UCSD-AML1 (cell line): ENCODE measurements around the gene PACSIN1.
"Not testable (repeated sequence)": the region's sequence is repeated elsewhere in the genome, so short reads cannot be mapped to it uniquely, and the experiment has no call there.

ENCODE experiments used
- DNase-seq: peaks from one replicate; lab custom pipeline; 2025; ENCODE audit not compliant: unreplicated experiment; lab: John Stamatoyannopoulos, UW

The PACSIN1 gene

DNA sequence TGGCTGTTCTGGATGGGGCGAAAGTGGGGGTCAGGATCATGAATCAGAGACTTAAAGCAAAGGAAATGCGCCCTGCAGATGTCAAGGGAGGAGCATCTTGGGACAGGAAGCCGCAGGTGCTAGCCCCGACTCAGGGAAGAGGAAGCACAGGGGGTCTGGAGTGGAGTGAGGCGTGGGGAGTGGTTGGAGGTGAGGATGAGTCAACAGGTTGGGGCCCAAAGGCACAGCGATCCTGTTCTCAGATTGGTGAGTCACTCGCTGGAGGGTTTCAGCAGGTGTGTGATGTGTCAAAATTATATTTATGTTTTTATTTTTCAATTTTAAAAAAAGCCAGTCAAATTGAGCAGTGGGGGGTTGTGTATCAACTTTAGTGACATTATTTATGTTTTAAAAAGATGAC lies 19.0 kb downstream of the PACSIN1 start:
- DNase-seq, result no peak

DNA sequence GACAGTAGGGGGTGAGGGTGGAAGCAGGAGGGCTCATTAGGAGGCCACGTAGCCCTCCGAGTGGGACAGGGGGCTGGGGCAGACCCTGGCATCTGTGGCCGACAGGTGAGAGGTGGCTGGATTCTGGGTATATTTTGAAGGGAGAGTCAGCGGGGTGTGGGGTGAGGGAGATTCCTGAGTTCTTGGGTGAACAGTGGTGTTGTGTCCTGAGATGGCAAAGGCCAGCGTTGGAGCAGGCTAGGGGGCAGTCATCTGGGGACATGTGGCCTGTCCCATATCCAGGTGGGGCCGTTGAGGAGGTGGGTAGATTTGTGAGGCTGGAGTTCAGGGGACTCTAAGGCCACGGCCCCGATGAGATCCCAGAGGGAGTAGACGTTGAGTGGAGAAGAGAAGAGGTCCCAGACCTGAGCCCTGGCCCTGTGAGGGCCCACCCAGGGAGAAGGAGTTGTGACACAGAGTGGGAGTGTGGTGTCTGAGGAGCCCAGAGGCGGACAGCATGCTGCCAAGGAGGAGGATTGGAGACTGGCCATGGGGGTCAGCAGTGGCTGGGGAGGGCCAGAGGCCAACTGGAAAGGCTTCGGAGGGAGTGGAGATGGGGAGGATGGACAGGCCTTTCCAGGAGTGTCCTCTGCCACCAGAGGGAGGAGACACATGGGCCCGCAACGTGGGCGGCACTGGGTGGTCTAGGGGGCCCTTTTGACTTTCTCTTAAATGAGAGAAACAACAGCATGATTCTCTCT lies 19.6 kb downstream of the PACSIN1 start:
- DNase-seq, result no peak

DNA sequence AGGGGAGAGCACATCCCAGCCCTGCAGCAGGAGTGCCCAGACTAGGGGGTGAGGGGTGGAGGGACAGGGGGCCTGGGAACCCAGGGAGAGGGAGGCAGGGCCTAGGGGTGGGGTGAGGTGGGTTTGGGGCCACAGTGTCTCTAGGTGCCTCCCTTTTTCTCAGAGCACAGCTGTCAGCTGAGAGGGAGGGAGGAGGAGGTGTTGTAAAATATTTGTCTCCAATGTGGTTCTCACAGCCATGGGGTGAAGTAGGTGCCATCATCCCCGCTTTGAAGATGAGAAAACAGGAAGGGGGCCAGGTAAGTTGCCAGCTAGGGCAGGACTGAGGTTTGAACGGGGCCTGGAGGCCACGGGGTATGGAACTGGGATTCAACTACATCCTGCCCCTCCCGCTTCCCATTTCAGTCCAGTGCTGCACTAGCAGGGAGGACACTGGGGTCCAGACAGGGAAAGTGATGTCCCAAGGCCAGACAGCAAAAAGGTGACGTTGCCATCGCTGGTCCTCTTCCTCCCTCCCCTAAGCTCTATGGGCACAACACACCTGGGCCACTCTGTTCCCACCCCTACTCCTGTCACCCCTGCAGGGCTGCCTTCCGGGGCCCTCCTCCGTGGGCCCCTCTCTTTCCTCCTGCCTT lies 20.3 kb downstream of the PACSIN1 start:
- no peak for DNase-seq

DNA sequence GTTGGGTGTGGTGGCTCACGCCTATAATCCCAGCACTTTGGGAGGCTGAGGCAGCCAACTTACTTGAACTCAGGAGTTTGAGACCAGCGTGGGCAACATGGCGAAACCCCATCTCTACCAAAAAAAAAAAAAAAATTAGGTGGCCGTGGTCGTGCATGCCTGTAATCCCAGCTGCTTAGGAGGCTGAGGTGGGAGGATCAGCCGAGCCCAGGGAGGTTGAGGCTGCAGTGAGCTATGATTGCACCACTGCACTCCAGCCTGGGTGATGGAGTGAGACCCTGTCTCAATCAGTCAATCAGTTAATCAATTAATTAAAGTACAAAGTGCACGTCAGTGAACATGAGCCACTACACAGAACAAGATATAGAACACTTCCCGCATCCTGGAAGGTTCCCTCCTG lies 21.0 kb downstream of the PACSIN1 start:
- not testable (repeated sequence) for DNase-seq

DNA sequence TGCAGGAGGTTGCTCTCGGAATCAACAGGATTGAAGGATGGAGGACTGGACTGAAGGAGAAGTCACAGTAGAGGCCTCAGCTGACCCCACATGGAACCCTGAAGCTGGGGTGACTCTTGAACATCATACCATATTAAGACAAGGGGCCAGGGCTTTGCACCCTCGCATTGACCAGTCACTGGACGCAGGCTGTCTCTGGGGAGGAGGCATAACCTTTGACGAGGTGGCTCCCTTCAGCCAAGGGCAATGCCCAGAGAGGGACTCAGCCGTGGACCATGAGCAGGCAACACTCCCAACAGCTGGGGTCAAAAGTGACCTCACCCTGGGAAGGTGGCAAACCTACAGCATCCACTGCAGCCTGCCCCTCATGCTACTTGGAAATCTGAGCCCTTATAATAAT lies 21.7 kb downstream of the PACSIN1 start:
- DNase-seq, result no peak

DNA sequence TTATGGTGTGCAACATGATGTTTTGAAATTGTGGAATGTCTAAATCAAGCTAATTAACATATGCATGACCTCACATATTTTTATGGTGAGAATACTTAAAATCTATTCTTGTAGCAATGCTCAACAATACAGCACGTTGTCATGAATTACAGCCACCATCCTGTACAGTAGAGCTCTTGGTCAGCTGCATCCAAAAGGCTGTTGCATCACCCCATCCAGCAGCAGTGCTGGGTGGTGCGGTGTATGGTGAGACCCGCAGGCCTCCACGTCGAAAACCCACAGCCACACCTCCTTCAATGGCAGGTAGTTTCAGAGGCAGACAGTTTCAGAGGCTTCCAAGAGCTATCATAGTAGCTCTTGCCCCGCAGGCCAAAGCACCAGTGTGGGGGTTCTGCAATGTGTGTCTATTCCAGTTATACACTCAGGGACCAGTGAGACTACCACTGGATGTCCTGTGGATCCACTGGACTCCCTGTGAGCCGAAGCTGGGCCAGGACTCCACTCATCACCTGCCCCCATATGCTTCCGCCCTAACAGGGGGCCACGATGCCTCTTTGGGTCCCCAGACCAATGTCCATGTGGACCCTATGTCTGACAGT lies 23.4 kb downstream of the PACSIN1 start:
- DNase-seq, result no peak

DNA sequence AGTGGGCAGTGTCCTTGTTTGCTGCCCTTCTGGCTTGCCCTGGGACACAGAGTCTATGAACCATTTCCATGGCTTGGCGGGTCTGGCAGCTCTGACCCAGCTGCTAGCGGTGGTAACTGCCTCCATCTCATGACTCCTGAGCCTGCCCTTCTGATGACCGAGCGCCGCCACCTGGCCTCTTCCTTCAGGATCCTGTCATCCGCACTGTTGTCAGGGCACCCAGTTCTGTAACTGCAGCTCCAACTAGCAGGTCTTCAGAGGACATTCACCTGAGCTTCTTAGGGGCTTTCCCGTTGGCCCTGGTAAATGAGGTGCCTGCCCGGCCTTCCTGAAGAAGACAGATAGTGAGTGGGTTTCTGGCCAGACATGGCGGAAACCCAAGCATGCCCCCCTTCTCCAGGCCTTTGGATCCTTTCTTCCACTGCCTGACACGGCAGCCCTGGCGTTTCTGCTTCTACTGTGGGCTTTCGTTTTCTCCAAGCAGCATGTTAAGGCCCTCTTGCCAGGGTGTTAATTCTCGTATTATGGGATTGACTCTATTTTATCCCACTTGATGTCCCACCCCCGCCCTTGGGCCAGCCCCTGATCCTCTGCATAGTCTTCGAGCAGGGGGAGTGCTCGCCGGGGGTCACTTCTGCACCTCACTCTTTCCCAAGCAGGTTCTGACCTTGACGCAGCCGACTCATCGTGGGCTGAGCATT lies 24.7 kb downstream of the PACSIN1 start:
- DNase-seq, result no peak

DNA sequence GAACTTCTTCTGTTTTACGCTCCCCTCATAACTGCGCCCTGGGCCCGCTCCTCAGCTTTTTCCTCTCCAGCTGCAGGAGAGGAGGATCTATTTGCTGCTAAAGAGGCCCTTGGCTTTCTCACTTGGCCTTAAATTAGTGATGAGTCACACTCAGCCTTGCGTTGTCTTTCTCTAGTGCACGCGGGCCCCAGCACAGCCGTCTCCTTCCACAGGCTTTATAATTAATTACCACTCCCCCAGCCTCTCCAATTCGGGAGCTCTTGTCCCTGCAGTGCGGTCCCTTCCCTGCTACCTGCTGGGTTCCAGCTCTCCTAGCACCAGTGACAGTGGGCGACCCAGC lies 25.2 kb downstream of the PACSIN1 start:
- DNase-seq, result no peak

DNA sequence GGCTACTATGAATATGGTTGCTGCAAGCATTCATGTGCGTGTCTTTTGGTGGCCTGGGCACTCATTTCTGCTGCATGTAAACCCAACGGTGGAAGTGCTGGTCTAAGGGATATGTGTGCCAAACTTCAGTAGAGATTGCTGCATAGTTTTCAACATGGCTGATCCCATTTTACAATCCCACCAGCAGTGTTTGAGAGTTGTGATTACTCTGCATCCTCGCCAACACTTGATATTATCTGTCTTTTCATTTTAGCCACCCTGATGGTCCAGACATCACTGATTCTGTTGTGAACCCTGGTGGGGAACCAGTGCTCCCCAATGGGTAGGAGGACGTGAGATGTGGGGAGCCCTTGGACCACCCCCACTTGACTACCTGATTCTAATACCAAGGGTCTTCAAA lies 27.5 kb downstream of the PACSIN1 start:
- no peak for DNase-seq

DNA sequence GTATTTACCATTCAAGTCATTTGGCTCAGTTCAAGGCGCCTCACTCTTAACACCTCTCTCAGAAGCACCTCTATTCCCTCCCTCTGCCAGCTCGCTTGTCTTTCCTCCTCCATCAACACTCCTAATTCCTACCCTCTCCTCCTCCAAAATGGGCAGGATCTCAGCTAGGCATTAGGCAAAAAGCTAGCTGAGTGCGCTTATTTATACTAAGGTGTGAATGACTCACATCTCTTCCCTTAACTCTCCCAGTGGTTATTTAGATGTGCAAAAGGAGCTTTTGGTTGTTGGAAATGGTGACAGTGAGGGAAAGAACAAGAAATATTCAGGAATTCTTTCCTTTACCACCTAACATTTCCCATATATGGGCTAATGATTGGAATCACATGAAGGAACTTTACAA lies 29.1 kb downstream of the PACSIN1 start:
- DNase-seq, result no peak

DNA sequence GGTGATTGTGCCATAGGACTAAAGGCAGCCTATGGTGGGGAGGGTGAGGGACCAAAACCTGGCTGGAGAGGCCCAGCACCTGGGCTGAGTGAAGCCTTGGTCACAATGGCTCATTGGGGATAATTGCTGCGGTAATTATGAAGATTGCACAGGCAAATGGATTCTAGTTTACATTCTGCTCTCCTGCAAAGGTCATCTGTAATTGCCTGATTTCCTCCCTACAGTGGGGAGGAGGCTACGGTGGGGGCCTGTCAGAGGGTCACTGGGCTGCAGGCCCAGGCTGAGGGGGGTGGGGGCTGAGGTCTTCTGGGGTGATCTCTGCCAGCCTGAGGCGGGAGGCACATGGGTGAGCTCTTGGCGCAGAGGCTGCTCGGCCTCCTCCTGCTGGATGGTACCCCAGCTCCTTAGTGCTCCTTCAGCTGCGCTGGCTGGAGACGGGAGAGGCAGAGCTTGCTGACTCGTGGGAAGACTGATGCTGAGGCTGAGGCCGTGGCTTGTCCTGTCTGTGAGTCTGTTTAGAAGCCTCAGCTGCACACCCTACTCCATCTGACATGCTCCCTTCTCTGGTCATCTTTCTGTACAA lies 30.3 kb downstream of the PACSIN1 start:
- DNase-seq, result no peak

DNA sequence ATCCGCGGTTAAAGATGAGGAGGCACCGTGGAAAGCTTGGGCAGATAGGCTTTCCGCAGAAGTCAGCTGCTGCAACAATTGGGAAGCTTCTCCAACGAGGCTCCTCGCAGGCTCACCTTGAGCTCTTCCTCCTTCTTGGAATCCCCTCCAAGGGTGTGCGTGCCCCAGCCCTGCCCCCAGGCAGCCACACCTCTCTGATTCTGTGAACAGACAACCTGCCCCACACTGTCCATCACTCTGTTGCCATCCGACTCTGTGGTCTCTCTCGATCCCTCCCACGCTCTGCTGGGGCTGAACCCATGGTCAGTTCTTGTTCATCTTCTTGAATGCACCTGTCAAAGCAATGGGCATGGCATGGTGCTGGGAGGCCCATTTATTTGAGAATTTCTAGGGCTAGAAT lies 31.5 kb downstream of the PACSIN1 start:
- DNase-seq, result no peak

DNA sequence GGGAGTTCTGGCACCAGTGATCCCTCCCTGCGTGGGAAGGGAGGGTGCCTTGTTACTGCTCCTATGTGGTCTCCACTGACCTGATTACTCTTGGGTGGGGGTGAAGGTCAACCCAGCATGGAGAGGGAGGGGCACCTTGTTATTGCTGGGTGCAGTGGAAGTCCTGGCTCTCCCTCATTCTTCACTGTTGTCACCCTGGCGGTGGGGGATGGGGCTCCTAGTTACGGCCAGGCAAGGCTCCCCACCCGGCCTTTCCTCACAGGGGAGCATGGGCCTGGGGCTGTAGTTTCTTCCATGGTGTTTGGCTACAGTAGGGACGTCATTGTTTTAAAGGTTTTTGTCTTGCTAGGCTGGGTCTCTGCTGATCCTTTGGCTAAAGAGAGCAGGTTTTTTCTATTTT lies 40.8 kb downstream of the PACSIN1 start:
- DNase-seq, result no peak

DNA sequence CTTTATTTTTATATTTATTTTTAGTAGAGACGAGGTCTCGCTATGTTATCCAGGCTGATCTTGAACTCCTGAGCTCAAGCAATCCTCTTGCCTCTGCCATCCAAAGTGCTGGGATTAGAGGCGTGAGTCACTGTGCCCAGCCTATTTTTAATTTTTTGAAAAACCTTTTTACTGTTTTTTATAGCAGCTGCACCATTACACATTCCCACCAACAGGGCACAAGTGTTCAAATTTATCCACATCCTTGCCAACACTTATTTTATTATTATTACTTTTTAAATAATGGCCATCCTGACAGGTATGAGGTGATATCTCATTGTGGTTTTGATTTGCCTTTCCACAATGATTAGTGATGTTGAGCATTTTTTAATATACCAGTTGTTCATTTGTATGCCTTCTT lies 42.5 kb downstream of the PACSIN1 start:
- DNase-seq, result no peak

DNA sequence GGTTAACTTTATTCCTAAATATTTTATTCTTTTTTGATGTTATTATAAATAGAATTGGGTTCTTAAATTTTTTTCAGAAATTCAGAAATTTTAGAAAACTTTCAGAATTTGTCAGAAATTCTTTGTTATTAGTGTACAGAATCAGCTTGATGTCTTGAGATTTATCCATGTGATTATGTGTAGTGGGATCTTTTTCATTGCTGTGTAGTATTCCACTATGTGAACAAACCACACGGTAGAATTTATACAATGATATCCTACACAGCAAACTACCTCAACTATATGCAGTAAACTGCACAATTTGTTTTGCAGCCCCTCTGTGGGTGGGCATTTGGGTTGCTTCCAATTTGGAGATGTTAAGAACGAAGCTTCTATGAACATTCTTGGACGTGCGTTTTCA lies 43.9 kb downstream of the PACSIN1 start:
- DNase-seq, result no peak

DNA sequence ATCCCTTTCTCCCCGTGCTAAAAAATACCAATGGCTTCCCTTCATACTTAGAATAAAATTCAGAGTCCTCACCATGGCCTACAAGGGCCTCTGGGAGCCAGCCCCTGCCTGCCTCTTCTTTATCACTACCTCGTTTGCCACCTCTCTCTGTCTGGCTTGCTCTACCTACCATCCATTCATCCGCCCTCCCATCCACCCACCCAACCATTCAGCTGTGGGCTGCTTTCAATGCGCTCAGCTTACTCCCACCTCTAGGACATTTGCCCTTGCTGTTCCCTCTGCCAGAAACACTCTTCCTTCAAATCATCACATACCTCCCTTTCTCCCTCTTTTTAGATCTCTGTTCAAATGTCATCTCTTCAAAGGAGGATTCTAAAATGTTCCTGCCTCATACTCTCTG lies 44.4 kb downstream of the PACSIN1 start:
- DNase-seq, result no peak

DNA sequence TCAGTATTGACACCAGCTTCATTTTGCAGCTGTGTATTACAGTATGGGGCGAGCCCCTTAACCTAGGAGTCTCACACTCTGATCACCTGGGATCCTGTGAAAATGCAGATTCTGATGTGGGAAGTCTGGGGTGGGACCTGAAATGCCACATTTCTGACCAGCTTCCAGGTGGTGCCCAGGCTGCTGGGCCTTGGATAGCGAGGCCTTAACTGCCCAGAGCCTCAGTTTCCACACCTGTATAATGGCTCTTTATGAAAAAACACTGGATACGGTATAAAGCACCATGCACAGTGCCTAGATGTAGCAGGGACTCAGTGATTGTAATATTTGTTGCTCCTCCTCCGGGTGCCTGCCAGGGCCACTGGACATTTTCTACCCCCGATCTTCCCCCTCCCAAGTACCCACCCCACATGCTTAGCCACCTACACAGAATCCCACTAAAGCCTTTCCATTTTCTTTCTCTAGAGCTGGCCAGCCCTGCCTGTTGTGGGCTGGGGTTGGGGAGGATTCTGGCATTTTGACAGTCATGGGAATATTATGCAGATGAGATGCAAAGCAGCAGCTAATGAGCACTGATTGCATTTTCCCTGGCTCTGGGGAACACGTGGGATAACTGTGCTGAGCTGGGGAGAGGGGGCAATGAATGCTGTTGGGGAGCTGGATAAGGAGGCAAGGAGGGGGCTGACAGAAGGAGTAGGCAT lies 45.5 kb downstream of the PACSIN1 start:
- no peak for DNase-seq

DNA sequence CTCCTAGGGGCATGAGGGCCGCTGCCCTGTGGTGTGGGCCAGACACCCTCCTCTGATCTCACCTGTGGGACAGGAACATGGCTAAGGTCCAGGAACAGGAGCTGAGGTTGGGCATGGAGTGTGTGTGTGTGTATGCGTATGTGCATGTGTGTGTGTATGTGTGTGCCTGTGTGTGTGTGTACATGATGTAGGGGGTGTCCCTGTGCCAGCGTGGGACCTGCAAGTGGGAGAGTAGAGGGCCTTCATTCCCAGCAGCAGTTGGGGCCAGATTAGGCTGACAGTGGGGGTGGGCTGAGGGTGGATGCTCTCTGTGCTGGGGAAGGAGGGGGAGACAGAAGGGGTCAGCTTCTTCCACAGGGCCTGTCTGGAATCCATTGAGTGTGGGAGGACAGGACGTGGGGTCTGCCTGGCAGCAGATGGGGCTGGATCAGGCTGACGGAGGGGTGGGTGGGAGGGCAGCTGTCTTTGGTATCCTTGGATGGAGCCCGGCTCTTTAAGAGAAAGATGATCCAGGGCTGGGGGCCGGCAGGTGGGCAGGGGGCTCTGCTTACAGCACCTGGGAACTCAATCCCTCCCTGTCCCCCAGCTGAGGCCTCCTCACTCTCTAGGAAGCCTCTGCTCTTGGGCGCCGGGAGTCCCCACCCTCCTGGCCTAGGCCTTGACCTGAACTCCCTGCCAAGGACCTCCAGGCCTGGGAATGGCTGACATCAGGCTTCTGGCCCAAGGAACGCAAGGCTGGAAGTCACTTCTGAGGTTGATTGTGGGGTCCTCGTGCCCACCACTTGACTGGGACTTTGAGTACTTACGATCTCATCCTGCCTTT lies 46.2 kb downstream of the PACSIN1 start:
- no peak for DNase-seq

DNA sequence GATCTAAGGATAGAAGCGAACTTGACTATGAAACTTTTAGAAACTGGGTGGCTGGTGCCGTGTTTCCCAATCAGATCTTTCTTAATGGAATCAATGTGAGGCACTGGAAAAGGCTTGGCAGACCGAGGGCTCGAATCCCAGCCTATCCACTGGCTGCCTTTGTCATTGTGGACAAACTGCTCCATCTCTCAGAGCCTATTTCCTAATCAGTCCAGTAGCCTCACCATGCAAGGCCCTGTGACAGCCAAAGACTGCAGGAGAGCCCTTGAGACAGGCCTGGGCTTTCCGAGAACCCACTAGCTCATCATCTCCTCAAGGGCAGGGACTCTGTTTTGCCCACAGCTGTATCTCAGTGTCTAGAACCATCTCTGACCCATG lies 46.9 kb downstream of the PACSIN1 start:
- no peak for DNase-seq

DNA sequence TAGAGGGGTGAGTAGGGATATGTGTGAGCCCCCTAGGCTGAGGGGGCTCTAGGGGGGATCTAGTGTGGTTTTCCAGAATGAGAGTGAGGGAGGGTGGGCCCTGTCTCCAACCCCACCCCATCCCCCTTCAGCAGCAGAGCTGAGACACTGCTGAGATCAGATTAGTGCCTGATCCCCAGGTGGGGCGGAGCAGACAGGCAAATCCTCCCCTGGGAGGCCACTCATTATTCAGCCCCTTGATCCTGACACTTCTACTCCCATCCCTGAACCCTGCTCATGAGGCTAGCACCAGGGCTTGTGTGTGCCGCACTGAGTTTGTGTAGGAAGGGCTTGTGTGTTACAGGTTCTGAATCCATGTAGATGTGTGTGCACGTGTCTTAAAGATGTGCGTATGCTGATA lies 47.8 kb downstream of the PACSIN1 start:
- DNase-seq, result no peak
